GM12865 (cell line): ENCODE measurements around the gene NDUFS5.
"Not testable (repeated sequence)": the region's sequence is repeated elsewhere in the genome, so short reads cannot be mapped to it uniquely, and the experiment has no call there.

Source experiments
- DNase-seq: peaks from one replicate; pipeline ENCODE4 v3.0.0; 2010; ENCODE audit warnings: low read depth
- H3K4me3 ChIP-seq: 2 replicates; pipeline ENCODE4 v1.5.1; 2011; ENCODE audit warnings: mild to moderate bottlenecking, low read depth, low read length, control low read depth
- TF ChIP-seq, protein P1 (sequence below): IDR thresholded peaks from 2 replicates; pipeline ENCODE4 v1.5.1; 2011; ENCODE audit warnings: low read length, control low read depth, low read depth, inconsistent platforms; ENCODE audit not compliant: insufficient read depth; ENCODE audit errors: missing control alignments

Gene NDUFS5

DNA sequence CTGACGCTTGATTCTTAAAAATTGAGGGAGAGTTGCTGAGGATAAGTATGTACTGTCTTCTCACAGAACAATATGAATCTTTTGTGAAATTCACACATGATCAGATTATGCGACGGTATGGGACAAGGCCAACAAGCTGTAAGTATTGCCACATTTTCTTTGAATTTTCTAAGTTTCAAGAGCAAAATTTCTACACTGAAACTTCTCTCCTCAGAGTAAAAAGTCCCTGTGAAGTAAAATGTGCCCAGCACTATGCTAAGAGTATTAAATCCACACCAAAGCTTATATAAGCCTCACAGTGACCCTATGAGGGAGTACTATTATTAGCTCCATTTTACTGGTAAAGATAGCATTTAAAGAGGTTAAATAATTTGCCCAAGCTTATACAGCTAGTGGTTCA, 22.9 kb upstream of the NDUFS5 start:
- DNase-seq = no peak
- H3K4me3 ChIP-seq = no peak overlapping the region
- TF ChIP-seq, protein P1, sequence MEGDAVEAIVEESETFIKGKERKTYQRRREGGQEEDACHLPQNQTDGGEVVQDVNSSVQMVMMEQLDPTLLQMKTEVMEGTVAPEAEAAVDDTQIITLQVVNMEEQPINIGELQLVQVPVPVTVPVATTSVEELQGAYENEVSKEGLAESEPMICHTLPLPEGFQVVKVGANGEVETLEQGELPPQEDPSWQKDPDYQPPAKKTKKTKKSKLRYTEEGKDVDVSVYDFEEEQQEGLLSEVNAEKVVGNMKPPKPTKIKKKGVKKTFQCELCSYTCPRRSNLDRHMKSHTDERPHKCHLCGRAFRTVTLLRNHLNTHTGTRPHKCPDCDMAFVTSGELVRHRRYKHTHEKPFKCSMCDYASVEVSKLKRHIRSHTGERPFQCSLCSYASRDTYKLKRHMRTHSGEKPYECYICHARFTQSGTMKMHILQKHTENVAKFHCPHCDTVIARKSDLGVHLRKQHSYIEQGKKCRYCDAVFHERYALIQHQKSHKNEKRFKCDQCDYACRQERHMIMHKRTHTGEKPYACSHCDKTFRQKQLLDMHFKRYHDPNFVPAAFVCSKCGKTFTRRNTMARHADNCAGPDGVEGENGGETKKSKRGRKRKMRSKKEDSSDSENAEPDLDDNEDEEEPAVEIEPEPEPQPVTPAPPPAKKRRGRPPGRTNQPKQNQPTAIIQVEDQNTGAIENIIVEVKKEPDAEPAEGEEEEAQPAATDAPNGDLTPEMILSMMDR = no peak

- TF ChIP-seq, protein P1 = no peak
- DNase-seq = no peak
Observed at GRCh38 chr1:39003794-39004193, 22.4 kb upstream of the NDUFS5 start.

GRCh38 chr1:39006287-39006686, 19.9 kb upstream of the NDUFS5 start:
- no peak for DNase-seq
- TF ChIP-seq, protein P1 = no peak

More at GRCh38 chr1:39003794-39004193, 22.4 kb upstream of the NDUFS5 start:
- no peak overlapping the region for H3K4me3 ChIP-seq

GRCh38 chr1:39006726-39007645, 19.2 kb upstream of the NDUFS5 start:
- no peak overlapping the region for H3K4me3 ChIP-seq
- TF ChIP-seq, protein P1 = no peak
- no peak for DNase-seq

More at GRCh38 chr1:39006287-39006686, 19.9 kb upstream of the NDUFS5 start:
- no peak overlapping the region for H3K4me3 ChIP-seq

GRCh38 chr1:39014956-39015355, 11.2 kb upstream of the NDUFS5 start:
- DNase-seq, H3K4me3 ChIP-seq: not testable (repeated sequence)

GRCh38 chr1:39016604-39017171, 9.5 kb upstream of the NDUFS5 start:
- DNase-seq = no peak
- H3K4me3 ChIP-seq = no peak overlapping the region
- TF ChIP-seq, protein P1 = no peak

DNA sequence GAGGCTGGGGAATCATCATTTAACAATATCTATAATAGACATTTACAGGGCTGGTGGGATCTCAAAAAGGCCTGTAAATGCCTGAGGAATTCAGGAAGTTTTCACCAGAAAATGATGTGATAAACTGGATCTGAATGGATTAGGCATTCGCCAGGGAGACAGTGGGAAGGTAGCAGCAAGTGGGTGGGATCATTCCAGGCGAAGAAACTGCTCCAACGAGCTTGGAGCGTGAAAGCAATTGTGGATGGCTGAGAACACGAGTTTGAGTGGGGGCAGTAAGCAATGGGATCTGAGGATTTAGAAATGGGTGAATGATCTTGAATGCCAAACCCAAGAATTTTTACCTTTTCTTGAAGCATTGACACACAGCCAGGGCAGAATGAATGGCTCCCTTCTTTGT, 8.9 kb upstream of the NDUFS5 start:
- no peak for DNase-seq
- TF ChIP-seq, protein P1 = no peak
- no peak overlapping the region for H3K4me3 ChIP-seq

DNA sequence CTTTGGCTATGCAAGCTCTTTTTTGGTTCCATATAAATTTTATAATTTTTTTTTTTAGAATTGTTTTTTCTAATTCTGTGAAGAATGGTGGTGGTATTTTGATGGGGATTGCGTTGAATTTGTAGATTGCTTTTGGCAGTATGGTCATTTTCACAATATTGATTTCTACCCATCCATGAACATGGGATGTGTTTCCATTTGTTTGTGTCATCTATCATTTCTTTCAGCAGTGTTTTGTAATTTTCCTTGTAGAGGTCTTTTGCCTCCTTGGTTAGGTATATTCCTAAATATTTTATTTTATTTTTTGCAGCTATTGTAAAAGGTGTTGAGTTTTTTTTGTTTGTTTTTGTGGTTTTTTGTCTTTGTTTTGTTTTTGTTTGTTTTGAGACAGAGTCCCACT, 5.7 kb upstream of the NDUFS5 start:
- DNase-seq, H3K4me3 ChIP-seq: not testable (repeated sequence)
